ENCODE results near the gene RAB7A. TPM values are rescaled to one million over a fixed set of nuclear protein-coding genes. Genes with fewer than 3 reads are reported as not detected.

Gene RAB7A
- polyA plus RNA-seq (ENCODE audit: insufficient read length in 3 of 3) = 100 to 1,000 TPM; 291 to 332 (median 299) TPM

GRCh38 chr3:128726023-128727016, at the start of gene RAB7A:
RAB7A (plus strand) TSS chr3:128726183; CDS start chr3:128795368, 69,185 bp downstream.
- peak; percentile 90 to 96 (median 91) for DNase-seq (ENCODE audit: low read depth in 3 of 3, low spot score in 2 of 3)

DNA sequence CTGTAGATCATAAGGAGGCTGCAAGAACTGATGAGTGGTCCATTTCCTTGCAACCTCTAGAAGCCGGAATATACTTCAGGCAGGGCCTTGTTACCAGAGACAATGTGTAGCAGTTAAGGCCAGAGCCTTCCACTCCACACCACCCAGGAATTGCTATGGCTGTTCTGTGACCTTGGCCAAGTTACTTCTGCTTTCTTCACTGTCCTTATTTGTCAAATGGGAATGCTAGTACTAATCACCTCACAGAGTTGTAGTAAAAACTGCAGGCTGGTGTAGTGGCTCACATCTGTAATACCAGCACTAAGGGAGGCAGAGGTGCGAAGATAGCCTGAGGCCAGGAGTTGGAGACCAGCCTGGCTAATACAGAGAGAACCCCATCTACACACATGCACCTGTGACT, 46.6 kb upstream of the RAB7A start:
- no peak for DNase-seq (ENCODE audit: low read depth in 3 of 3, low spot score in 2 of 3)

- peak; percentile 92 to 95 (median 93) for DNase-seq (ENCODE audit: low read depth in 3 of 3, low spot score in 2 of 3)
Measured at GRCh38 chr3:128680603-128681368, 45.2 kb upstream of the RAB7A start.

- DNase-seq (ENCODE audit: low read depth in 3 of 3, low spot score in 2 of 3) = peak in 1 of 3 donors; percentile 62
Measured at GRCh38 chr3:128681369-128681829, 44.6 kb upstream of the RAB7A start.

DNA sequence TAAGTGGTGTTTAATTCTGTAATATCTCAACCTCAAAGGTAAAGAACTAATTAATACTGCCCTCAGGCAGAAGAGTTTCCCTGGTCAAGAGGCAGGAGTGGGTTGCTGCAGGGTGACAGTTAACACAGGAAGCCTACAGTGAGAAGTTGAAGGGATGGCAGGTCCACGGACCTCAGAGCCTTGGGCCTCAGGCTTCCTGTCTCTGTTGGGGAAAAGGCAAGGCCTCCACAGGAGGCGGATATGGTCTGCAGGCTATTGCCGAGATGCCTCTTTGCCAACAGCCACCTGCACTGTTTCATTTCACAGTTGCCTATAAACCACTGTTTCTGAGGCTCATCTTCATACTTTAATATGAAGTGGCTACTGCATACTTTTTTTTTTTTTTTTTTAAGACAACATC, 42.0 kb upstream of the RAB7A start:
- no peak for DNase-seq (ENCODE audit: low read depth in 3 of 3, low spot score in 2 of 3)

- no peak for DNase-seq (ENCODE audit: low read depth in 3 of 3, low spot score in 2 of 3)
Measured at GRCh38 chr3:128684986-128685726, 40.8 kb upstream of the RAB7A start.

GRCh38 chr3:128686465-128686864, 39.5 kb upstream of the RAB7A start:
- DNase-seq (ENCODE audit: low read depth in 3 of 3, low spot score in 2 of 3) = no peak

DNA sequence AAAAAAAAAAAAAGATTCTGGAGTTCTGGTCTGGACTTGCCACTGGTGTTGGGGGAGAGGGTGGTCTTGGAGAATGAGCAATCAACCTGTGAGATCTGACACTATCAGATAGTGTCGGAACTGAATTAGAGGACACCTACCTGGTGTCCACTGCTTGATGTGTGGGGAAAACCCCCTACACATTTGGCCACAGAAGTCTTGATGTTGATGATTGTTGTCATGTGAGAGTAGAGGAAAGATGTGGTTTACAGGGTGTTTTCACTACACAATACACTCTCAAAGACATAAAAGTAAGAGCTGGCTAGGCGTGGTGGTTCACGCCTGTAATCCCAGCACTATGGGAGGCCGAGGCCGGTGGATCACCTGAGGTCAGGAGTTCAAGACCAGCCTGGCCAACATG, 36.9 kb upstream of the RAB7A start:
- DNase-seq (ENCODE audit: low read depth in 3 of 3, low spot score in 2 of 3) = no peak

DNA sequence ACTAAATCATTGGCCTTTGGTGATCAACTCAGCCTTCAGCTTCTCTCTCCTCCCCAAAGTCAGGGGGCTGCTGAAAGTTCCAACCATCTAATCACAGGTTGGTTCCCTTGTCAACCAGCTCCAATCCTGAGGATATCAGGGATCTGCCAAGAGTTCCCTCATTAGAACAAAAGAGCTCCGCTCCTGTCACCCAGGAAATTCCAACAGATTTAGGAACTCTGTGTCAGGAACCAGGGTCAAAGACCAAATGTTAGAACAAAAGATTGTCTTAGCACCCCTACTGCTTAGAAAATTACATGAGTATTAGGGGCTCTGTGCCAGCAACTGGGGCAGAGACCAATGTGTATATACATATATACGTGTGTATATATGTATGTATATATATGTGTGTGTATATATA, 32.3 kb upstream of the RAB7A start:
- no peak for DNase-seq (ENCODE audit: low read depth in 3 of 3, low spot score in 2 of 3)

DNA sequence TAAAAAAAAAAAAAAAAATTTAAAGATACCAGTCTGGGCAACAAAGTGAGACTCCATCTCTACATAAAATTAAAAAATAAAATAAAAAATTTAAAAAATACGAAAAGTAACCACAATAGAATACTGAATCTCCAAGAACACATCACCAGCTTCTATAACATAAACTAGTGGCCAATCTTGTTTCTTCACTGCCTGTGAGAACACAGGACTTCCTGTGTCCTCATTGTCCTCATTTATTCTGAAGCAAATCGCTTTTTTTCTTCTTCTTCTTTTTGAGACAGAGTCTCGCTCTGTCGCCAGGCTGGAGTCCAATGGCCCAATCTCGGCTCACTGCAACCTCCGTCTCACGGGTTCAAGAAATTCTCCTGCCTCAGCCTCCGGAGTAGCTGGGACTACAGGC, 28.6 kb upstream of the RAB7A start:
- DNase-seq (ENCODE audit: low read depth in 3 of 3, low spot score in 2 of 3) = no peak

DNA sequence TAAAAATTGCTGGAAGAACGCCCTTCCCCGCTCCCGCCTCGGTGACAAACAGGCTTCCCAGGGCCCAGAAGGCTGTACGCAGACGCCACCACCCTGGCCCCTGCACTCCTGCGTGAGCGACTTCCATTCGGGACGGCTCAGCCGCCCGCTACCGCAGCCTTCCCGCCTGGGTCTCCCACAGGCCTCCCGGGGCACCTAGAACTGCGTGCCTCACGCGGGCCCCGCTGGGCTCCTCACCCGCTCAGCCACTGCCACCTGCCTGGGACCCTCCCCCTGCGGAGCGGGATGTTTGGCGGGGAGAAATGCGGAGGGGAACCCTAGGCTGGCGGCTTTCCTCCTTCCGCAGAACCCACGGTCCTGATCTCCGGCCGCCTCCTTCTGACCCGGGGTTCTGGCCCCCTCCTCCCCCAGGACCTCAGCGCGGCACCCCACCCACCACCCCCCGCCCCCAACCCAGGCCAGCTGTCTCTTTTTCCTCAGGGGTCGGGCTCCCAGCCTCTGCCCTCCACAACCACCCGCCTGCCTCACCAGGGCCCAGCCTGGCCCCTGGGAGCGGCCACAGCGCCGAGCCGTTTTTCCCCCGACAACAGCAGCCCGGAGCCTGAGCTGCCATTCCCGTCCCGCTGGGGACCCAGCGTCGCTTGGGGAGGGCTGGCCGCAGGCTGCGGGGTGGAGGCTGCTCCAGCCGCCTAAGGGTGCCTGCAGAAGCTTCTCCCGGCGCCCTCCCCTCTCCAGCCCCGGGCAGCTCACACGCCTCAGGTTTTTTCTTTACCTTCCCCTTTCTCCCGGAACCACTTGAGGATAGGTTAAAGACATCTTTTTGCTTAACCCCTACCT, 27.6 kb upstream of the RAB7A start:
- DNase-seq (ENCODE audit: low read depth in 3 of 3, low spot score in 2 of 3) = no peak

GRCh38 chr3:128701342-128702212, 24.4 kb upstream of the RAB7A start:
- DNase-seq (ENCODE audit: low read depth in 3 of 3, low spot score in 2 of 3) = no peak

DNA sequence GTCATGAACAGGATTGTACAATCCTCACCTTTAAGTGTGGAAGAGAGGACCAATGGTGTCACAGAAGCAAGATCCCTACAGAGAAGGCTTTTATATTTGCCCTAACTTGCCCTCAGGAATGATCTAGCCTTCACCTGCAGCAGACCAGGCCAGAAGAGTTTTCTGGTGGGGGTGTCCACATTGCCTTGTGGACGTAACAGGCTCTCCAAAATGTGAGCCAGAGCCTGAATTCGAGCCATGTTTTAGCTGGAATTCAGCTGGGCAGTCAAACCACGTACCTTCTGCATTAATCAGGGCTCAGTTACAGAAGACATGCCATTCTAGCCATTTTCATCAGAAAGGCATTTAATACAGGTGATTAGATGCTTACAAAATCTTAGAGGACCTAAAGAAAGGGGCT, 23.6 kb upstream of the RAB7A start:
- no peak for DNase-seq (ENCODE audit: low read depth in 3 of 3, low spot score in 2 of 3)

DNA sequence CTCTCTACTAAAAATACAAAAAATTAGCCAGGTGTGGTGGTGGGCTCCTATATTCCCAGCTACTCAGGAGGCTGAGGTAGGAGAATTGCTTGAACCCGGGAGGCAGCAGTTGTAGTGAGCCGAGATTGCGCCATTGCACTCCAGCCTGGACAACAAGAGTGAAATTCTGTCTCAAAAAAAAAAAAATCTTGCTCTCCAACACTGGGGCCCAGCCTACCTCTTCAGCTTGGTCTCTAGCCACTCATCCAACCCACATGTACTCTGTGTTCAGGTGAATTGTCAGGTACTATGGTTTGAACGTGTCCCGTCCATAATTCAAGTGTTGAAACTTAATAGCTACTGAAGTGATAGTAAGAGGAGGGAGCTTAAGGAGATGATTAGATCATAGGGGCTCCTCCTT, 22.4 kb upstream of the RAB7A start:
- DNase-seq (ENCODE audit: low read depth in 3 of 3, low spot score in 2 of 3) = no peak

GRCh38 chr3:128706086-128706615, 19.8 kb upstream of the RAB7A start:
- no peak for DNase-seq (ENCODE audit: low read depth in 3 of 3, low spot score in 2 of 3)

DNA sequence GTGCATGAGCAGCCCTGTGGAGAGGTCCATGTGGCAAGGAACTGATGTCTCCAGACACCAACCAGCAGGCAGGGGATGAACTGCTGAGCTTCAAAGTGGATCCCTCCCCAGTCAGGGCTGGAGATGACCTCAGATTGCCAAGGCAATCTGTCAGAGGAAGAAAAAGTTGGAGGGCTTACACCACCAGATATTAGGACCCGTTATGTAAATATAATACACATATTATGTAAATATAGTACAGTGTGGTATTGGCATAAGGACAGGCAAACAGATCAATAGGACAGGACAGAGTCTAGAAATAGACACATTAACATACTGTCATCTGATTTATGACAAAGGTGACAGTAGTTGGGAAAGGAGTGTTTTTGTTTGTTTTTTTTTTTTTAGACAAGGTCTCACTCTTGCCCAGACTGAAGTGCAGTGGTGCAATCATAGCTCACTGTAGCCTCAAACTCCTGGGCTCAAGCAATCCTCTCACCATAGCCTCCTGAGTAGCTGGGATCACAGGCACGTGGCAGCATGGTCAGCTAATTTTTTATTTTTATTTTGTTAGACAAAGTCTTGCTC, 18.0 kb upstream of the RAB7A start:
- no peak for DNase-seq (ENCODE audit: low read depth in 3 of 3, low spot score in 2 of 3)

- no peak for DNase-seq (ENCODE audit: low read depth in 3 of 3, low spot score in 2 of 3)
Measured at GRCh38 chr3:128709038-128709437, 16.9 kb upstream of the RAB7A start.

DNA sequence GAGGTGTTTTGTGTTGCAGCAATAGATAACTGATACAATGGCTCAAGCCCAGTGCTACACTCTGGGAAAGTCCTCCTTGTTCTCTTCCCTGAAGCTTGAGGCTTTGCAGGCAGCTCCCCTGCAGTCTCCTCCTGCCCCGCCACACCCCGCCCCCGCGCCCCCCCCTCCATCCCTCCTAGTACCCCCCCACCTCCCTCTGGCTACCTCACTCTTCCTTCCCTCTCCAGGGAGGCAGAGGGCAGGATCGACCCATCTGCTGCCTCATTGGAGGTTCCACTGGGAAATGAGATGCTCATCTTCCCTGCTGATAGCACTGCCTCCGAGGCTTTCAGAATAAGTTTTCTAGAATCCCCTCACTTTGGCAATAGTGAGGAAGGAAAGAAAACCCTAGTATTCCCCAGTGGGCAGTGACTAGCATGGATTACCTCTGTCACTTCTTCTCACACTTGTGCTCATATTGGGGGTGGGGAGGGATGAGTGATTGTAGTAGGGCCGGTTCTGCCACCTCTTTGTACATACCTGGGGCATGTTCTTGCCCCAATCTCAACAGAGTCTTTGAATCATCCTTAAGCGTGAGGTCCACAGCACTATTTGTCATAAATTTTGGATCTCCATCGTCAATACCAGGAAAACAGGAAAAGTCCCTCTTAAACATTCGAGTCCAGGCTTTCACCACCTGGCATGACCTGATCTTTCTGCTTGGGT, 16.3 kb upstream of the RAB7A start:
- no peak for DNase-seq (ENCODE audit: low read depth in 3 of 3, low spot score in 2 of 3)
